HK-2 (cell line): ENCODE results near the gene PCMTD2.
A peak's percentile ranks its signal among the peaks of the same experiment; 100 is the strongest.

Experiments used
- DNase-seq: peaks from one replicate; pipeline ENCODE4 v3.0.0-alpha.2; 2018; ENCODE audit not compliant: unreplicated experiment

The PCMTD2 gene

GRCh38 chr20:64256282-64256935 lies 861 bp downstream of the PCMTD2 start:
- DNase-seq, result no peak

DNA sequence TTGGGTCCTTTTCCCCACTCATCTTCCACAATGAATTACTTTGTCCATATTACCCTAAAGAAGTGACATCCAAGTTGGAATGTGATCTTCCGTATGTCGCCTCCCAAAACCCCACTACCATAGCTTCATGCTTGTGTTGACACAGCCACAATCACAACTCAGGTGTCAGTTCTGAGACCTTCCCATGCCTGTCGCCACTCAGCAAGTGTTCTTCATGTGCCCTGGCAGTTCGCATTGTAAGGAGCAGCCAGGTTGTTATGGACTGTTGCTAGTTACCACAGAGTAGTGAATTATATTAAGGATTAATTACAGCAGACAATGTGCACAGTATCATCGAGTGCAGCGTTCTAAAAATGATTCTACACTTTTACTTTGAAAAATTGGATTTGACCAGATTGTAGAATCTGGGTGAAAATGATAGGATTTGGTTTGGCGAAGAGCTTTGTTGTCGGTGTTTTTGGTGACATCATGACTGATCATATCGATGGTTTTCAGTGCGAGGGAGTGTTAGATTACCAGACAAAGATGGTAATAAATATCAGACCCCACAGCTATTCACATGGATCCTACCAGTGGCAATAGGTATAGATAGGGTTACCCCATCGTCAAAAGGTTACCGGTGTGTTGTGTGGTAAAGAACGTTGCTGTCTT lies 1.7 kb downstream of the PCMTD2 start:
- no peak for DNase-seq

DNA sequence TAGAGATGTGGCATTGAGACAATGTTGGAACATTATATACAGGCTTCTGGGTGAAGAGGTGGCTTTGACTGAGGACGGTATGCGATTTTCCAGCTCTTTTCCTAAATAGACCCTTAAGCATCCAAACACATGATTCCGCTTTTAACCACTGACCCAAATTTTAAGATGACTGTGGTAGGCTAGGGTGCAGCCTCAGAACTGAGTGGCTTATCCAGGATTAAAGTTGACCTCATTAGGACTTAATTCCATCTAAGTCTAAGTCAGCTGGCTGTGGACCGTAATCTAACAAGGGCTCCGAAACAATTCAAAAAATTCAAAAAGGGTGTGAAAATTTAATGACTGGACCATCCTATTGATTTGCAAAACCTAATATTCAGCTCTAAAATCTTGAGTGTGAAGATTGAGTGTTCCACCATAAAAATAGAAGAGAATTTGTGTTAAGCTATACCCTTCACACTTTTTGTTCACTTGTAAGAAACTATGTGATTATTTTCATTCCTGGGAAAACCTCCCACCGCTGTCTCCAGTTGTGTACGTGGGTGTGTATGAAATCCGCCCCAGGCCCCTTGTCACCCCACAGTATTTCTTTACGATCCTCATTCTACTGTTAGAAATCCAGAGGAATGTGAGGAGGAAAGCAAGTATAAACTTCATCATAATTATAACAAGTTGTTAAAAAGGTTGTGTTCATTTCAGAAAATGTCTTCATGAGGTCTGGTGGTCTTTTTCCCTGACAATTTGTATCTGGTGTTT lies 2.7 kb downstream of the PCMTD2 start:
- no peak for DNase-seq

DNA sequence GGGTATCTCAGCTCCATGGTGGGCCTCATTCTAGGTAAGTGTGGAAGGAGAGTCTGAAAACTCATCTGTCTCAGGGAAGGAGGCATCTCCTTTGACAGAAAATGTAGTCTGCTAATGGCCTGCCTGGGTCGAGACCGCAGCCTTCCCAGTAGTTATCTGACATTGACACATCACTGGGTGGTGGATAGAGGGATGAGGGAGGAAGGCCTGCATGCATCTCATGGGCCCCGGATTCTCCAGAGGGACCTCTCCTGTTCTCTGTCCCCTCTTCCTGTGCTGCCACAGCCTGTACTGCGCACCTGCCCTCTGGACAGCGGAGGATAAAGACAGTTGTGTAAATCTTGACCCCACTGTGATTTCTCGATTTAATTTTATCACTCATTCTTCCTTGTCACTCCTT lies 4.7 kb downstream of the PCMTD2 start:
- no peak for DNase-seq

- no peak for DNase-seq
Observed at GRCh38 chr20:64261138-64261537, 5.6 kb downstream of the PCMTD2 start.

DNA sequence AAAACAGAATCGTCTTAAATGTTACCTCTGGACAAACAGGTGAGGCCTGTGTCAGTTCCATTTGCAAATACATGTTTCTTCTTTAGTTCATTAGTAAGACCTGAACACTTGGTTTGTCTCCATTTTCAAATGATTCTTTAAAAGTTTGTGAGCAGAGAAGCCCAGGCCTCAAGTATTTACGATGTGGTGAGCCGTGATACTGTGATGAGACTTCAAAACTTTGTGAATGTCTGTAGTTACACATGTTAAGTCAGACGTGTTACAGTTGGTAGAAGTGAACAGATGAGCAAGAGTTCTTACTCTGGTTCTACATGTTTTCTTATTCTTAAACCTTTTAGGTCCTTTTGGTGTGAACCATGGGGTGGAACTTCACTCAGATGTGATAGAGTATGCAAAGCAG lies 8.5 kb downstream of the PCMTD2 start:
- DNase-seq, result no peak

- DNase-seq, result no peak
Observed at GRCh38 chr20:64265201-64265600, 9.7 kb downstream of the PCMTD2 start.

- no peak for DNase-seq
Observed at GRCh38 chr20:64266988-64267387, 11.4 kb downstream of the PCMTD2 start.

DNA sequence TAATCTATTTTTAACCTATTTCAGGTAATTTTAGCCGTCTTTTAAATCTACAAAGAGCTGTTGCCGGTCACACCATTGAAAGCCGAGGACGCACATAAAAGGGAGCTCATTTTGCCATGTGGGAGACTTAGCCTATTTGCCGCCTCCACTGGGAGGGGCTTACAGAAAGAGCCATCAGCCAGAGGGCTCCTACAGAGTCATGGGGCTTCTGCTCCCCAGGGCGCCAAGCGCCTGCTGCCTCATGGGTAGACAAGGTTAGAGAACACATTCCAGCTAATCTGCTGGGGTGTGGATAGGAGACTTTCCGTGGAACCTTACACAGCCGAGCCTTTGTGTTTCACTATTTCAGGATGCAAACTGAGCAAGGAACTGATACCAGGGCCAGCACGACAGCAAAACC lies 12.6 kb downstream of the PCMTD2 start:
- DNase-seq, result no peak

DNA sequence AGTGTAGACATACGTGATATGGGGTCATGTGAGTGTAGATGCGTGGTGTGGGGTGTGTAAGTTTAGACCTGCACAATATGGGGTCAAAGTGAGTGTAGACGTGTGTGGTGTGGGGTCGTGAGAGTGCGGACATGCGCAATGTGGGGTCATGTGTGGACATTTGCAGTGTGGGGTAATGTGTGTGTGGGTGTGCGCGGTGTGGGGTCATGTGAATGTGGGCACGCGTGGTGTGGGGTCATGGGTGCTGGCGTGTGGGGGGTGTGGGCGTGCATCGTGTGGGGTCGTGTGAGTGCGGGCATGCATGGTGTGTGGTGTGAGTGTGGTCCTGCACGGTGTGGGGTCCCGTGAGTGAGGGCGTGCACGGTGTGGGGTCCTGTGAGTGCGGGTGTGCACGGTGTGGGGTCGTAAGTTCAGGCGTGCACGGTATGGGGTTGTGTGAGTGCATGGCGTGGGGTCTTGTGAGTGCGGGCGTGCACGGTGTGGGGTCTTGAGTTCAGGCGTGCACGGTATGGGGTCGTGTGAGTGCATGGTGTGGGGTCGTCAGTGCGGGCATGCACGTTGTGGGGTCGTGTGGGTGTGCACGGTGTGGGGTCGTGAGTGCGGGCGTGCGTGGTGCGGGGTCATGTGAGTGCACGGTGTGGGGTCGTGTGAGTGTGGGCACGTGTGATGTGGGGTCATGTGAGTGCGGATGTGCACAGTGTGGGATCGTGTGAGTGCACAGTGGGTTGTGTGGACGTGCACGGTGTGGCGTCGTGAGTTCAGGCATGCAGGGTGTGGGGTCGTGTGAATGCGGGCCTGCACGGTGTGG lies 14.3 kb downstream of the PCMTD2 start:
- DNase-seq, result no peak

GRCh38 chr20:64271636-64272035 lies 16.1 kb downstream of the PCMTD2 start:
- DNase-seq, result no peak

DNA sequence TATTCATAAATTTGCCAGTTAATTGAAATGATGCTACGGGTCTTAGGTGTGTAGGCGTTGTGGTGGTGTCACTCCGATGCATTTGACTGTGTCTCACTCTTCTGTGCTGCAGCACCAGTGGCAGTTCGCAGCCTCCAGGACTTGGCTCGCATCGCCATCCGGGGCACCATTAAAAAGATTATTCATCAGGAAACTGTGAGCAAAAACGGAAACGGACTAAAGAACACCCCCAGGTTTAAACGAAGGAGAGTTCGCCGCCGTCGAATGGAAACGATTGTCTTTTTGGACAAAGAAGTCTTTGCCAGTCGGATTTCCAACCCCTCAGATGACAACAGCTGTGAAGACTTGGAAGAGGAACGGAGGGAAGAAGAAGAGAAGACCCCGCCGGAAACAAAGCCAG lies 17.6 kb downstream of the PCMTD2 start:
- DNase-seq, result no peak

DNA sequence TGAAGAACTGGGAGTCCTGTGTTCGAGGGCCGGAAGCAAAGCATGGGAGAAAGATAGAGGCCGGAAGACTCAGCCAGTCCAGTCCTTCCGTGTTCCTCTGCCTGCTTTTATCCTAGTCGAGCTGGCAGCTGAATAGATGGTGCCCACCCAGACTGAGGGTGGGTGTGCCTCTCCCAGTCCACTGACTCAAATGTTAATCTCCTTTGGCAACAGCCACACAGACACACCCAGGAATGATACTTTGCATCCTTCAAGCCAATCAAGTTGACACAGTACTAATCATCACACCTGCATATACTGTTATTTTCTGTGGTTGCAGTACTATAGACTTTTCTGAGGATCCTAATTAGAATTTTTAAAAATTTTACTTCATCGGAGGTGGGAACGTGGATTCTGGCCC lies 21.3 kb downstream of the PCMTD2 start:
- no peak for DNase-seq

DNA sequence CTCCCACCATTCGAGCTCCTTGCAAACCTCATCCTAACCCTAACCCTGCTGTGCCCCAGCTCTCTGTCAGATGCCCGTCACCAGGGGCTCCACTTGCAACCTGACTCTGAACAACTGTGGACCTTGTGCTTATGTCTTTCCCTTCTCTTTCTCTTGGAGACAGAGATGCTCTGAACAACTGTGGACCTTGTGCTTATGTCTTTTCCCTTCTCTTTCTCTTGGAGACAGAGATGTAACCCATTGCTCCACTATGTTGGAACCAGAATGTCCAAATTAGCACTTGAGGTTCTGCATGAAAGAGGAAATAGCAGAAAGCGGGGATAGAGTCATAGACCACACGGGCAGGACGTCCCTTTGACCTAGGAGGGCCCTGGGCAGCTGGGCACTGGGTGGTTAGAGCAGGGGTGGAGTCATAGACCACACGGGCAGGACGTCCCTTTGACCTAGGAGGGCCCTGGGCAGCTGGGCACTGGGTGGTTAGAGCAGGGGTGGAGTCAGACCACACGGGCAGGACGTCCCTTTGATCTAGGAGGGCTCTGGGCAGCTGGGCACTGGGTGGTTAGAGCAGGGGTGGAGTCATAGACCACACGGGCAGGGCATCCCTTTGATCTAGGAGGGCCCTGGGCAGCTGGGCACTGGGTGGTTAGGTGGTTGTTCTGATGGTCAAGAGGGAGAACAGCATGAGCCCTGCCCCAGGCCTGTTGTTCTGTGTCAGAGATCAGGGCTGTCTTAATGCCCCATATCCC lies 22.2 kb downstream of the PCMTD2 start:
- DNase-seq, result no peak

DNA sequence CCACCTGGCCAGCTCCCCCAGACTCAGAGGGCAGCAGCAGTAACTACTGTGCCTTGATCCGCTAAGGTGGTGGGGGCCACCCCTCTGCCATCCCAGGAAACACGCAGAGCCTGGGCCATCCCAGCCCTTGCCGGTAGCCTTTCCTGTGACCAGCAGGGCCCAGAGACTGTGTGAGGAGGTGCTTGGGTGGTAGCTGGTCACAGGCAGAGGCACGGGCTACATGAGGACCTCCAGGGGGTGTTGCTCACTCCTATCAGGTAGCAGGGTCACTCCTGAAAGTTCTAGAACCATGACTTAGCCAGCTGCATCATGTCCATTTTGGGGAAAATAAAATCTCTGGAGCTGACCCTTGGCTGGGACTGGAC lies 22.8 kb downstream of the PCMTD2 start:
- DNase-seq, result no peak

DNA sequence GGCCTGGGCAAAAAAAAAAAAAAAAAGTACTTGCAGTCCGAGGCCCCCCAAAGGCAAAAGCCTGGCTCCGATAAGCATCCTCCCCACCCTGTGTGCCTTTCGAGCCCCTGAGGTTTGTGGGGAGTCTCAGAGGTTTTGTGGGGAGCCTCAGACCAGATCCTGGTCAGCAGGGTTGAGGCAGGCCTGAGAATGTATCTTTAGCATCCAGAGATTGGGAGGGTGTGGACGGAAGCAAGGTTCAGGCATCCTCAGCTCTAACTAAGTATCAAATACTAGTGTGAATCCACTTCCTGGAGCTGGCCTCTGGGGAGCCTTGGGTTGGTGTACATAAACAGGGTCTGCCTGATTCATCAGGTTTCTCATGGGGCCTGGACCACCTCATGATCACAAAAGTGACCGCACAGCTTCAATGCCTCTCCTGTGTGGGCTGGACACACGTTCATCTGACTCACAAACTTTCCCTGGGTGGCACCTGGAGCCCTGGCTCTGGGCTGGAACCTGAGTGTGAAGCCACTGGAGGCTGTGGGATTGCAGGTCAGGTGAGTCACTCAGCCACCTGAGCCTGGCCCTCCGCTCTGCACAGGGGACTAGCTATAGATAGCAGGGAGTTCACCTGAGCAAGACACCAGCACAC lies 24.4 kb downstream of the PCMTD2 start:
- no peak for DNase-seq

GRCh38 chr20:64280460-64280843 lies 24.9 kb downstream of the PCMTD2 start:
- DNase-seq, result no peak

DNA sequence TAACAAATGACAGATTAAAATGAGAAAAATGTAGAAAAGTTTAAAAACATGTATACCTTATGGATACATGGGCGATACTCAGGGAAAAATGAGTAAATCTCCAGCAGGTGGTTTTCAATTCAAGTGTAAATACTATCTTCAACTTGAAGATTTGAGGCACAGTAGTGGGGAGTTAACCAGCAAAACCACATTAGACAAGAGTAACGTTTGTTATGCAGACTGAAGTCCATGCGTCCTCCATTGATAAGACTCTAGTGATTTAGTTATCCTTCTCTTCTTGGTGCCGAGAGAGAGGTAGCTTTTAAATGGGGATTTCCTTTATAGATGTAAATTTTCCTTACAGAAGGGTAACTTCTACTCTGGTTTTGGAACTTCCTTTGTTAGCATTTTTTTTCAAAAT lies 28.1 kb downstream of the PCMTD2 start:
- no peak for DNase-seq

GRCh38 chr20:64285579-64286446 lies 30.3 kb downstream of the PCMTD2 start:
- DNase-seq, result peak; percentile 48
